HG03139 (cell line): ENCODE data around the gene DOCK4.

ENCODE experiments used
- ATAC-seq: cut with Tn5 transposase; IDR thresholded peaks from one replicate; pipeline ENCODE4 v1.9.1; 2021; ENCODE audit not compliant: unreplicated experiment

DOCK4 gene

GRCh38 chr7:111834367-111834766, 371.8 kb downstream of the DOCK4 start:
- no peak for ATAC-seq

- no peak for ATAC-seq
Observed at GRCh38 chr7:111833466-111833865, 372.7 kb downstream of the DOCK4 start.

- no peak for ATAC-seq
Observed at GRCh38 chr7:111832174-111832573, 374.0 kb downstream of the DOCK4 start.

GRCh38 chr7:111829221-111829620, 377.0 kb downstream of the DOCK4 start:
- no peak for ATAC-seq

GRCh38 chr7:111827863-111828504, 378.2 kb downstream of the DOCK4 start:
- no peak for ATAC-seq

- ATAC-seq, result no peak
Observed at GRCh38 chr7:111825046-111825445, 381.2 kb downstream of the DOCK4 start.

GRCh38 chr7:111823826-111824225, 382.4 kb downstream of the DOCK4 start:
- ATAC-seq, result no peak

GRCh38 chr7:111821046-111821445, 385.2 kb downstream of the DOCK4 start:
- no peak for ATAC-seq

GRCh38 chr7:111820621-111821020, 385.6 kb downstream of the DOCK4 start:
- ATAC-seq, result no peak

- no peak for ATAC-seq
Observed at GRCh38 chr7:111820121-111820520, 386.1 kb downstream of the DOCK4 start.

GRCh38 chr7:111815354-111815753, 390.8 kb downstream of the DOCK4 start:
- ATAC-seq, result no peak

- no peak for ATAC-seq
Observed at GRCh38 chr7:111813306-111813705, 392.9 kb downstream of the DOCK4 start.

- no peak for ATAC-seq
Observed at GRCh38 chr7:111806232-111806631, 400.0 kb downstream of the DOCK4 start.

GRCh38 chr7:111803015-111803758, 403.0 kb downstream of the DOCK4 start:
- no peak for ATAC-seq

- ATAC-seq, result no peak
Observed at GRCh38 chr7:111802194-111802772, 403.9 kb downstream of the DOCK4 start.

- ATAC-seq, result no peak
Observed at GRCh38 chr7:111801277-111801676, 404.9 kb downstream of the DOCK4 start.

- ATAC-seq, result no peak
Observed at GRCh38 chr7:111796671-111797070, 409.5 kb downstream of the DOCK4 start.

GRCh38 chr7:111789870-111790269, 416.3 kb downstream of the DOCK4 start:
- ATAC-seq, result no peak

- no peak for ATAC-seq
Observed at GRCh38 chr7:111789048-111789320, 417.2 kb downstream of the DOCK4 start.

GRCh38 chr7:111788286-111789047, 417.7 kb downstream of the DOCK4 start:
- ATAC-seq, result no peak

GRCh38 chr7:111787741-111788140, 418.5 kb downstream of the DOCK4 start:
- no peak for ATAC-seq

GRCh38 chr7:111787099-111787498, 419.1 kb downstream of the DOCK4 start:
- no peak for ATAC-seq
